Mesothelial cell of epicardium (in vitro differentiated cells): ENCODE data around the gene ATXN3L. TPM values are rescaled to one million over a fixed set of nuclear protein-coding genes. Genes with fewer than 3 reads are reported as not detected.

ENCODE experiments used
- DNase-seq, 2 experiments: peaks; one replicate each; pipeline ENCODE4 v3.0.0; 2021; ENCODE audit warnings: low spot score in 2 of 2; ENCODE audit not compliant: unreplicated experiment in 2 of 2
- H3K27ac Mint-ChIP-seq: 2 replicates; pipeline ENCODE4 v1.8.0; 2021; ENCODE audit warnings: mixed read lengths
- H3K27me3 Mint-ChIP-seq: 2 replicates; pipeline ENCODE4 v1.8.0; 2021; ENCODE audit warnings: low read depth, mixed read lengths
- H3K36me3 Mint-ChIP-seq: 2 replicates; pipeline ENCODE4 v1.8.0; 2021; ENCODE audit warnings: mixed read lengths
- H3K4me1 Mint-ChIP-seq: 2 replicates; pipeline ENCODE4 v1.8.0; 2021; ENCODE audit warnings: mixed read lengths
- H3K4me3 Mint-ChIP-seq: 2 replicates; pipeline ENCODE4 v1.8.0; 2021; ENCODE audit warnings: mild to moderate bottlenecking, moderate library complexity, mixed read lengths
- H3K9me3 Mint-ChIP-seq: 2 replicates; pipeline ENCODE4 v1.8.0; 2021; ENCODE audit warnings: mixed read lengths
- CTCF ChIP-seq: fragments of 200-600 bp; sonication (generic); IDR thresholded peaks from one replicate; pipeline ENCODE4 v1.5.0; 2021; ENCODE audit warnings: antibody characterized with exemption; ENCODE audit not compliant: unreplicated experiment
- total RNA-seq: library from RNA; stranded (reverse); gene quantifications from 3 replicates; pipeline ENCODE4 v1.2.1, GENCODE V29; 2021

Gene ATXN3L
- total RNA-seq, 1 donor from 2014 or later = not detected

GRCh38 chrX:13364230-13364857 is 44.5 kb upstream of the ATXN3L start:
- Mint-ChIP-seq H3K36me3 (no peaks in the 10 kb centered on the region), H3K27me3 (no peaks in the 10 kb centered on the region), H3K4me3 (no peak overlapping the region), H3K4me1 (peaks cover 5% of the 10 kb centered on the region), H3K9me3 (peaks cover 27% of the 10 kb centered on the region), H3K27ac (no peak overlapping the region)
- no peak for DNase-seq
- no peak for TF ChIP-seq CTCF

GRCh38 chrX:13360146-13360545 is 40.3 kb upstream of the ATXN3L start:
- Mint-ChIP-seq H3K27me3 (no peaks in the 10 kb centered on the region), H3K4me3 (no peak overlapping the region), H3K27ac (no peak overlapping the region), H3K4me1 (peaks cover 17% of the 10 kb centered on the region), H3K9me3 (peaks cover 14% of the 10 kb centered on the region), H3K36me3 (no peaks in the 10 kb centered on the region)
- DNase-seq = no peak
- TF ChIP-seq CTCF = no peak

- peaks cover 12% of the 10 kb centered on the region for H3K4me1 Mint-ChIP-seq
- no peak for DNase-seq
These were observed 38.1 kb upstream of the ATXN3L start for GRCh38 chrX:13357925-13358324.

GRCh38 chrX:13346646-13347045 is 26.8 kb upstream of the ATXN3L start:
- H3K4me1 Mint-ChIP-seq = no peaks in the 10 kb centered on the region
- peaks cover 21% of the 10 kb centered on the region for H3K9me3 Mint-ChIP-seq
- H3K27me3 Mint-ChIP-seq = no peaks in the 10 kb centered on the region
- DNase-seq = no peak
- H3K27ac Mint-ChIP-seq = no peak overlapping the region
- H3K4me3 Mint-ChIP-seq = no peak overlapping the region
- no peaks in the 10 kb centered on the region for H3K36me3 Mint-ChIP-seq
- no peak for TF ChIP-seq CTCF

More at GRCh38 chrX:13357925-13358324, 38.1 kb upstream of the ATXN3L start:
- Mint-ChIP-seq H3K27ac (peak overlapping the region; percentile 77), H3K36me3 (no peaks in the 10 kb centered on the region), H3K9me3 (peaks cover 13% of the 10 kb centered on the region), H3K4me3 (no peak overlapping the region), H3K27me3 (no peaks in the 10 kb centered on the region)
- TF ChIP-seq CTCF = no peak

GRCh38 chrX:13345438-13345837 is 25.6 kb upstream of the ATXN3L start:
- no peaks in the 10 kb centered on the region for H3K4me1 Mint-ChIP-seq

More at GRCh38 chrX:13345438-13345837, 25.6 kb upstream of the ATXN3L start:
- Mint-ChIP-seq H3K27me3 (no peaks in the 10 kb centered on the region), H3K9me3 (peaks cover 21% of the 10 kb centered on the region), H3K27ac (no peak overlapping the region), H3K4me3 (no peak overlapping the region), H3K36me3 (no peaks in the 10 kb centered on the region)
- no peak for DNase-seq
- TF ChIP-seq CTCF = no peak
